AG10803 (cell line): ENCODE data around the gene IARS1.

Experiments used
- DNase-seq: peaks from one replicate; pipeline ENCODE4 v3.0.0; 2010; ENCODE audit warnings: low read depth
- H3K4me3 ChIP-seq: 2 replicates; pipeline ENCODE4 v1.5.1; 2011; ENCODE audit warnings: mild to moderate bottlenecking, low read length, control low read depth
- TF ChIP-seq, protein P1 (sequence below): conservative IDR thresholded peaks from 2 replicates; pipeline ENCODE4 v1.5.1; 2011; ENCODE audit warnings: mild to moderate bottlenecking, low read length, control low read depth, inconsistent platforms

IARS1 gene

GRCh38 chr9:92245005-92245797 is 48.3 kb downstream of the IARS1 start:
- TF ChIP-seq, protein P1, sequence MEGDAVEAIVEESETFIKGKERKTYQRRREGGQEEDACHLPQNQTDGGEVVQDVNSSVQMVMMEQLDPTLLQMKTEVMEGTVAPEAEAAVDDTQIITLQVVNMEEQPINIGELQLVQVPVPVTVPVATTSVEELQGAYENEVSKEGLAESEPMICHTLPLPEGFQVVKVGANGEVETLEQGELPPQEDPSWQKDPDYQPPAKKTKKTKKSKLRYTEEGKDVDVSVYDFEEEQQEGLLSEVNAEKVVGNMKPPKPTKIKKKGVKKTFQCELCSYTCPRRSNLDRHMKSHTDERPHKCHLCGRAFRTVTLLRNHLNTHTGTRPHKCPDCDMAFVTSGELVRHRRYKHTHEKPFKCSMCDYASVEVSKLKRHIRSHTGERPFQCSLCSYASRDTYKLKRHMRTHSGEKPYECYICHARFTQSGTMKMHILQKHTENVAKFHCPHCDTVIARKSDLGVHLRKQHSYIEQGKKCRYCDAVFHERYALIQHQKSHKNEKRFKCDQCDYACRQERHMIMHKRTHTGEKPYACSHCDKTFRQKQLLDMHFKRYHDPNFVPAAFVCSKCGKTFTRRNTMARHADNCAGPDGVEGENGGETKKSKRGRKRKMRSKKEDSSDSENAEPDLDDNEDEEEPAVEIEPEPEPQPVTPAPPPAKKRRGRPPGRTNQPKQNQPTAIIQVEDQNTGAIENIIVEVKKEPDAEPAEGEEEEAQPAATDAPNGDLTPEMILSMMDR, result no peak
- no peak overlapping the region for H3K4me3 ChIP-seq
- peak; percentile 83 for DNase-seq
